Activated T-cell treated with anti-CD3 and anti-CD28 coated beads for 48 hours (primary cell): ENCODE data around the gene ISG20L2.
A peak's percentile ranks its signal among the peaks of the same experiment; 100 is the strongest.

ENCODE experiments used
- DNase-seq: peaks from one replicate; pipeline ENCODE4 v3.0.0-alpha.2; 2020; ENCODE audit warnings: low read depth

The ISG20L2 gene

DNA sequence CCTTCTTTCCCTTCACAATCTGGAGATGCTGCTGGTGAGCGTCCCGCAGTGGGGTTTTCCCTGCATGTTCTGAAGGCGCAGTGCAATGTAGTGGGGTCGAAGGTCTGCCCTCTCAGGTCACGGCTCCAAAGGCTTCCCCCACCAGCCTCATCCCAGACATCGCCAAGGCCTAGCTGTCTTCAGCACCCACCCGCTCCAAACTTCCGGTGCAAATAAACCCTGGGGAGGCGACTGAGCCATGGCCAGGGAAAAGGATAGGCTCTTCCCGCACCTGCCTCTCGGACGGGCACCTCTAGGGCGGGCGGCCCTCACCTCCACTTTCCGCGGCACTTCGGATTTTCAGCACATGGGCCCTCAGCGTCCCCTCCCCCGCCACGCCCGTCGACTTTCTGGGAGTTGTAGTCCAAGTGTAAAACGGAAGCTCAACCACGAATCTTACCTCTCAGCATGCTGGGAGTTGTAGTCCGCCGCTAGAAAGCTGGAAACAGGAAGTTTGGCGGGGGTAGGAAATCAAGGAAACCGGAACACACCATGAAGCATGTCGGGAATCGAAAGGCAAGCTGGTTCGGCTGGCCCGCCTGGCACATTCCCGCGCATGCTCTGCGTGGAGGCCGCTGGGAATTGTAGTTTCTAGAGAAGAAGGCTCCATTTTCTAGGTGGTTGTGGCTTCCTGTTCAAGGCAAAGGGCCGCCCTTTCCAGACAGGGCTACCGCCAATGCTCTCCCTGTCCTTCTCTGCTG, 12.3 kb upstream of the ISG20L2 start, which contains the start of gene MRPL24:
TSS of gene MRPL24 (minus strand) at position 348 of the 740 bp plus-strand sequence. CDS start 2,384 bp downstream, outside the sequence.
- peak; percentile 92 for DNase-seq

- DNase-seq, result no peak
Measured at GRCh38 chr1:156740237-156740740, 11.7 kb upstream of the ISG20L2 start.

GRCh38 chr1:156738916-156739315, 10.3 kb upstream of the ISG20L2 start:
- DNase-seq, result no peak

GRCh38 chr1:156738407-156738806, 9.8 kb upstream of the ISG20L2 start:
- no peak for DNase-seq

DNA sequence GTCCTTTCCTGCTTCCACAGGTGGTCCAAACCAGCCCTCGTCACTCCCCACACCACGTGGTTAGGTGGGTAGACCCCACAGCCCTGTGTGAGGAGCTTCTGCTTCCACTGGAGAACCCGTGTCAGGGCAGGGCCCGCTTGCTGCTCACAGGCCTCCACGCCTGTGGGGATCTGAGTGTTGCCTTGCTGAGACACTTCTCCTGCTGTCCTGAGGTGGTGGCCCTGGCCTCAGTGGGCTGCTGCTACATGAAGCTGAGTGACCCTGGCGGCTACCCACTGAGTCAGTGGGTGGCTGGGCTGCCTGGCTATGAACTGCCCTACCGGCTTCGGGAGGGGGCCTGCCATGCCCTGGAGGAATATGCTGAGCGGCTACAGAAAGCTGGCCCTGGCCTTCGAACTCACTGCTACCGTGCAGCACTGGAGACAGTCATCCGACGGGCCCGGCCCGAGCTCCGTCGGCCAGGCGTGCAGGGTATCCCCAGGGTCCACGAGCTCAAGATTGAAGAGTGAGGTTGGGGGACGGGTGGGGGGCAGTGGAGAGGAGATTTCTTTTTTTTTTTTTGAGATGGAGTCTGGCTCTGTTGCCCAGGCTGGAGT, 5.5 kb upstream of the ISG20L2 start:
- DNase-seq, result no peak

GRCh38 chr1:156727926-156728598, 504 bp downstream of the ISG20L2 start, which contains the start of gene METTL25B:
TSS of gene METTL25B (plus strand) at chr1:156728469. CDS start at chr1:156729105, 636 bp downstream.
- DNase-seq, result peak; percentile 83

- DNase-seq, result no peak
Measured at GRCh38 chr1:156727492-156727891, 1.1 kb downstream of the ISG20L2 start.

GRCh38 chr1:156726549-156727226, 1.9 kb downstream of the ISG20L2 start:
- DNase-seq, result peak; percentile 47

DNA sequence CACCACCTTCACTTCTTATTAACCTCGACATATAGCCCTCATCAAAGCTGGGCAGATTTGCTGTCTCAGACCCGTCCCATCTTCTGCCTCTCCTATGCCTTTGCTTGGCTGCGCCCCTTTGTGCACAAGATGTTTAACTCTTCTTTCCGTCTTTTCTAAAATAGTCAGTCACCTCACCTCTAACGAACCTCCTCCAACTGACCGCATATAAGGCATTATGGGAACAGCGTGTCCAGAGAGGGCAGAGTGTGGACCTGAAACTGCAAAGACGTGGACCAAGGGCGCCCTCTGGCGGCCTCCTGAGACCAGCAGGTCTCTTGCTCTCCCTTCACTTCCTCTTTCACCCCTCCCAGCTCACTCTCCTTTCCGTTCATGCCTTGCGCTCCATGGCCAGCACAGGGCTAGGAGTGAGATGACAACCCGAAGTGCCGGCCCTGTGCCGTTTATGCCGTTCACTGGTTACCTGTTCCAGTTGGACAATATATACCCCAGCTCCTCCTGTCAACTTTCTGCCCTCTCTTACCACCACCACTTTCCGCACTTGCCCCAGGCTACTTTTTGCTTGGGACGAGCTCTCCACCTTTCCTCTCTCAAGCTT, 2.8 kb downstream of the ISG20L2 start:
- DNase-seq, result peak; percentile 76

DNA sequence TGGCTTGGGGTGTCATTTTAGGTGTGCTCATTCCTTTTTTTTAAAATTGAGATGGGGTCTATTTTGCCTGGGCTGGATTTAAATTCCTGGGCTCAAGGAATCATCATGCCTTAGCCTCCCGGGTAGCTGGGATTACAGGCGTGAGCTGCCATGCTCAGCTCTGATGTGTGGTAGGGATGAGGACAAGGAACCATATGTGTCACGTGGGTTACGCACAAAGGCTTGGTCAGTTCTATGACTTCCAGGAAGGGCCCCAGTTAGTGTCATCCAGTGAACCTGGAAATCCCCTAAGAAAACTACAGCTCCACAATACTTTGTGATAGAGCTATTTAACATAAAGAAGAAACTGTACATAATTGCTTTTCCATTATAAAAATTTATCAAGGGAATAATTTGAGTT, 7.0 kb downstream of the ISG20L2 start:
- no peak for DNase-seq

GRCh38 chr1:156721131-156721530, 7.4 kb downstream of the ISG20L2 start:
- no peak for DNase-seq

- DNase-seq, result no peak
Measured at GRCh38 chr1:156717351-156717750, 11.2 kb downstream of the ISG20L2 start.

DNA sequence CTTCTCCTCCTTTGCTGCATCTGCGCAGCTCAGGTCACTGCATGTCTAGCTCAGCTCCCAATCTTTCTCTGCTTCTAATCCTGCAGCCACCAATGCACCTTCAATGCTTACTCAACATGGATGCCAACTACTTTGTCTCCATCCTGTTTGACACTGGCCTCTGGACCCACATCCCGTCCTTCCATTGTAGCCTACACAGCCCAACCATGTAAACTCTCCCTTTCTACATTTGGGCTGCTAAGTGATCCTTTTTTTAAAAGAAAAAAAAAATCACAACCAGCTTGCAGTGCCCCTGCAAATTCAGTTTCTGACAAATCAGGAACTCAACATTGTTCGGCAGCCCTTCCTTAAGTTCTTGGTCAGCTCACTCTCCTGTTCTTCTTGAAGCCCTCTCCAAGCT, 13.7 kb downstream of the ISG20L2 start:
- no peak for DNase-seq

GRCh38 chr1:156712626-156713025, 15.9 kb downstream of the ISG20L2 start:
- DNase-seq, result no peak

- DNase-seq, result no peak
Measured at GRCh38 chr1:156711011-156711817, 17.4 kb downstream of the ISG20L2 start.

DNA sequence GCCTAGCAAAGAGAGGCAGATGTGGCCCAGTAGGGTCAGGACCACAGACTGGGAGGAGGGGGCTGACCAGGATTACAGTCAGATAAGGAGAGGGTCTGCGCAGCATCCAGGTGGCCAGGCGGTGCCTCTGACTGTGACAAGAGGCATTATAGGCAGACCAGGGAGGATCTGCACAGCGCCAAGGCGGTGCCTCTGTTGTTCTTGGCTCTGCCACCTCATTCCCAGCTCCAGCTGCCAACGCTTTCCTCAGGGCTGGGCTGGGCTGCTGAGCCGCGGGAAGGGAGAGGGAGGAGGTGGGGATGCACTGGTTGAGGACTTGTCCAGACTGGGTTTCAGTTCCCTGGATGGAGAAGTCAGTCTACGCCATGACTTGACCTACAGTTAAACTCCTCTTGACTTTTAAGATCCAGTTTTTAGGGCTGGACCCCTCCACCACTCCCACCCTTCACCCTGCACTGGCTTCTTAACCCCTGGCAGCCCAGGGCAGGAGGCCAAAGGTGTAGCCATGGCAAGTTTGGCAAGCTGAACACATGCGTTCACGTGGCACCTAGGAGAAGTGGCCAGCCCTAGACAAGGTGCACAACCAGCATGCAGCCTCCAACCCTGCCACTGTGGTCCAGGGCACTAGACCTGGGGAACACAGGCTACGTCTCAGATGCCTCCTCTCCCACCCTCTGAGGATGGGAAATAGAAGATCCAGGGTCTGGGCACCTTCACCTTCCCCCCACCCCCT, 18.6 kb downstream of the ISG20L2 start:
- no peak for DNase-seq

DNA sequence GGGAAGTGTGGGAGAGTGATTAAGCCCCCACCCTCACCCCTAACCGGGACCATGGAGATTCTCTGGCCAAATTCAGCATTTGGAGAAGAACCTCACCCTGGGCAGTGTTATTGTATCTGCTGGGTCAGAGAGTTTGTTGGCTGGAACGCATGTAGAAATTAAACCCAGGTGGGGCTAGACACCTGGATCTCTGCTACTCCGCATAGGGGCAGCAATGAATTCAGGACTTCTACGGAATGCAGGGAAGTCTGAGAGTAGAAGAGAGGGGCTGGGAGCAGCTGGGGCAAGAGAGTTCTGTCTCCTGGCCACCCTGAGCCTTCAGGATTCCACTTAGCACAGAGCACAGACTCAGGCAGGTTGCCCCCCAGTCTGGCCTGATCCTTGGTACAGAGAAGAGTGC, 19.5 kb downstream of the ISG20L2 start:
- DNase-seq, result no peak

GRCh38 chr1:156708218-156708661, 20.3 kb downstream of the ISG20L2 start:
- no peak for DNase-seq

DNA sequence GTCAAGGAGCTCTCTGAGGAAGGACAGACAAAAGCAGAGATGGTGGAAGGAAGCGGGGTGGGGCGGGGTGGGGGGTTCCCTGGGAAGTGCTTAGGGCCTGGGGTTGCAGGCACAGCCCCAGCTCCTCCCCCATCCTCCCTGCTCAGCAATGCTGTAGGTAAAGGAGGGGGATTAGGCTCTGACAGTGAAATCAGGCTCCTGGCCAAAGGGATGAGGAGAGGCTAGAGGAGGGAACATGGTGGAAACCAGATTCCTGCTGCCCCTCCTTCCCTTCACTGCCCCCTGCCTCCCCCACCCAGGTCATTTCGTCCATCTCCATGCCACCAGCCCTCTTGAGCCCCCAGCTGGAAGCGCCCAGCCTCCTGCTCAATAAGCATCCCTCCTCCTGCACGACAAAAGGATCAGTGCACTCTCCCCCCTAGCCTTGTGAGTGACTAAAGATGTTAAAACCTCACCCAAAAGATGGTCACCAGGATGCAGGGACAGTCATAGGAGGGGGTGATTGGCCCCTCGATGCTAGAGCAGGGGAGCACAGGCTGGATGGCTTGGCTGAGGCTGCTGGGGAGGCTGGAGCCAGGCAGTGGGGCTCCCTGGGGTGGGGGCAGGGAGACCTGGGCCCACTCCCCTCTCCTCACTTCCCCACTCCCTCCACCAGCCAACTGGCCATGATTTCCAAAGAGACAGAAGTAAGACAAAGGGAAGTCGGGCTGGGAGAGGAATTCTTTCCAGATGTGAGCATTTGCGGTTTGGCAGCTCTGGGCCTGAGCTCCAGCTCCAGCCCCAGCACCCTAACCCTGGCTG, 20.9 kb downstream of the ISG20L2 start:
- no peak for DNase-seq
